GM18498 (cell line): Measurements from ENCODE around the gene HYDIN.
"Not testable (repeated sequence)": the region's sequence is repeated elsewhere in the genome, so short reads cannot be mapped to it uniquely, and the experiment has no call there.

Experiments used
- ATAC-seq: cut with Tn5 transposase; IDR thresholded peaks from one replicate; pipeline ENCODE4 v1.9.1; 2021; ENCODE audit warnings: mild to moderate bottlenecking, moderate library complexity; ENCODE audit not compliant: unreplicated experiment

Gene HYDIN

DNA sequence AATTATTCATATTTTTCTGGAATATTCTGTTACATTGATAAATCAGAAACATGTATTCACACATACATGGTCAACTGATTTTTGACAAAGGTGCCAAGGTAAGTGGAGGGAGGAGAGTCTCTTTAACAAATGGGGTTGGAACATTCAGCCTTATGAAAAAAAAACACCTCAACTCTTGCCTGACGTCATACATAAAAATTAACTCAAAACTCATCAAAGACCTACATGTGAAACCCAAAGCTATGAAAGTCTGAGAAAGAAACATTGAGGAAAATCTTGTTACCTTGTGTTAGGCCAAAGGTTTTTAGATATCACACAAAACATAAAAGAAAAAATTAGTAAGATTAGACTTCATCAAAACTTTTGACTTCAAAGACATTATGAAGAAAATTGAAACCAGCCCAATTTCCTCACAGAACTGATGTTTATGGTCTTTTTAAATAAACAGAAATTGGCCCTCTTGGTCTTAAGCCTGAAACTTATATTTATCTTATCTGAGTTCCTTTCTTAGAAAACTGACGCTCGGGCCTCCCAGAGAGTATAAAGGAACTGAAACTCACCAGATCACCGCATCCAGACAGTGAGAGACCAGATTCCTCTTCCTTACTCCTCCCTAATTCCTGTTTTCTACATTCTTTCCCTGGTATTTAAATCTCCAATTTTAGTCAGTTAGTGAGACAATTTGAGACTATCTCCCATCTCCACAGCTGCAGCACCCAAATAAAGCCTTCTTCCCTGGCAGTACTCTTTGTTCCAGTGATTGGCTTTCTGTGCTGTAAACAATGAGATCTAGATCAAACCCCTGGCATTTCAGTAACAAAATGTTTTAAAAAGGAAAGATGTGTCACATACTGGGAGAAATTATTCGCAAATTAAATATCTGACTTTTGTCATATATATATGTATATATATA, 4.0 kb downstream of the HYDIN start:
- no peak for ATAC-seq

DNA sequence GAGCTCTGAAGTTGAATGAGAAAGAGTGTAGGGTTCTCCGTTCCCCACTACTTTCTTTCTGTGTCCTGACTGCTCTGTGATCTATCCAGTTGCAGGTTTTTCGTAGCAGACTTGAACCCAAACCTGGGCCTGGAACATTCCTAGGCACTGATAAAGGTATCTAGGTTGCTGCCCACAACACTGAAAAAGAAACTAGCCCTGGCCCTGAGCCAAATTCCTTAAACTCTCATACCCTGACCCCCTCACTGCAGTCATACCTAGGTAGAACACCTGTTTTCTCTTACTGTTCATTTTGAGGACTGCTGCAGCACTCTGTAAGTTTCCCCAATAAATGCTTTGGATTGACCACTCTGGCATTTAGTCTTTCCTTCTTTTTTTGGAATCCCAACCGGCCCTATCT, 5.4 kb downstream of the HYDIN start:
- no peak for ATAC-seq

DNA sequence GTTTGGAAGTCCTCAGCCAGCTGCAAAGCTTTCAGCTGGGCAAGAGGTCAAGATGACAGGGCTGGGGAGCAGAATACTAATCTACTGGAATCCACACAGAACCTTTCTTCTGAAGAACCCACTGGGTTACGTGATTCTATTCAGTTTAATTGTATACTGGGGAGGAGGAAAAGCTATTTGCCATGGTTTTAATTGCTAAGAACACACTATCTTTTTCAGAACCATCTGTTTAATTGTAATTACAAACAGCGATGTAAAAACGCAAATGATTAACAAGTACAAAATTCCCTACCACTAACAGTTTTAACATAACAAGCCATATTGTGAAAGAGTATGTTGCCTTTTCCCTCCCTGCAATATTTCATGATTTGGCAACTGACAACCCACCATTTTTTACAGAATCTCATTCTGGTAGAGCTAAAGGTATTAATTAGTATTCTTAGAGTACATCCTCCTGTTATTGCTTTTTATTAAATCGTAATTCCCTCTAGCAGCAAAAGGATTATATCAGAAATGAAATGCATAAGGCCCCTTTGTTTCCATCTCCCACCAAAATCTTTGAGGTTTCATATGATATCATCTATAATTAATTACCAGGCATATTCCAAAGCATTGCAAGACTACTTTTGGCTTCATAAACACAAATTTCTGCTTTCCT, 12.1 kb downstream of the HYDIN start:
- ATAC-seq = no peak

DNA sequence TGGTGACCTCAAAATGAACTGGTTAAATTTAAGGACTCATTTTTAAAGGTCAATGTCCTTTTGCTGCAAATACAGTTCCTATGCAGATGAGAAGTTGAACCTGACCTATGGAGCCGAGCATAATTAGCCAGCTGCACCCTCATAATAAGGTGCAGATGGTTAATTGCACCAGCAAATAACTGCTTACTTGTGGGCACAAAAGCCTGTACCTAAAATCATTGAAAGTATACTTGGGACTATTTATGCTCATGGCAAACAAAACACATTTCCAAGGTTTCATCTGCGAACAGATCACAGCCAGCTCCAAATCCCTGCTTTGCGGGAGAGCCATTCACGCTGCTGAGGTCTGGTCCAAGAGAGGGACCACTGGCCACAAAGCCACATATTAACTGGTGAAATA, 13.0 kb downstream of the HYDIN start:
- ATAC-seq = no peak

DNA sequence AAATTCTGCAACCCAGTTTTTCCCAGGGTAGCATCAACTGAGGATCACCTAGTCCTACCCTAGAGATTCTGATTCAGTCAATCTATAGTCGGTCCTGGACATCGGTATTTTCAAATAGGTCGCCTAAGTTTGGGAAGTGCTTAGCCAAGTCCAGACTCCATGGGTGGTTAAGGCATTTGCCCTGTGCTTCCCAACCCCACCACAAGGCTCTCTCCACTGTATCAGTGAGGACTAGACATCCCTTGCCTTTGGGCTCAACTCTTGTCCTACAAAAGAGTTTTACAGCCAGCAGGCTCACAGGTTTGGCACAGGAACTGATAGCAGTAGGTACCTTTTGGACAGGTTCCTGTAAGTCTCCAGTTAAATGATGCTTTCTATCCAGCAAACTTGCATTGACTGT, 13.8 kb downstream of the HYDIN start:
- ATAC-seq = no peak

DNA sequence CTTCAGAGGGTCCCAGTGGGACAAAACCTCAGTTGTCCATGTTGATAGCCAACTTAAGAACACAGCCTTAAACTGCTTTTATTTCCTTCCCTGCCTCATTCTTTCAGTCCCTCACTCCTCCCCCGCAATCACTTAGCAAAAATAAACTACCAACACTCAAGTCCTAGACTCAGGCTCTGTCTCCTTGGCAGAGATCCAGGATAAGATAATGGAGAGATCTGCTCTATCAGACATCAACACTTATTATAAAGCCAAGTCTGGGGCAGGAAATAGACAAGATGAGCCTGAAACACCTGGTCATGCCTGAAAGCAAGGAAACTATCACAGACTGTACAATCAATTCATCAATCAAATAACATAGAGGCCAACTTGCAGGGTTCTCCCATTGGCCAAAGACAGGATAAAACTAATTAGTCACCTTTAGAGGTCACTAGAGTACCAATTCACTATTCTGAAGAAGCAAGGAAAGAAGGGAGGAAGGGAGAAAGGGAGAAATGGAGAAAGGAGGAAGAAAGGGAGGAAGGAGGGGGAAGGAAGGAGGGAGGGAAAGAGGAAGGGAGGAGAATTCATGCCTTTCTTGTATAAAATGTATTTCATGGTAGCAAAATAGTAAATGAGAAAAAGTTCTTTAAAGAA, 15.7 kb downstream of the HYDIN start:
- no peak for ATAC-seq

DNA sequence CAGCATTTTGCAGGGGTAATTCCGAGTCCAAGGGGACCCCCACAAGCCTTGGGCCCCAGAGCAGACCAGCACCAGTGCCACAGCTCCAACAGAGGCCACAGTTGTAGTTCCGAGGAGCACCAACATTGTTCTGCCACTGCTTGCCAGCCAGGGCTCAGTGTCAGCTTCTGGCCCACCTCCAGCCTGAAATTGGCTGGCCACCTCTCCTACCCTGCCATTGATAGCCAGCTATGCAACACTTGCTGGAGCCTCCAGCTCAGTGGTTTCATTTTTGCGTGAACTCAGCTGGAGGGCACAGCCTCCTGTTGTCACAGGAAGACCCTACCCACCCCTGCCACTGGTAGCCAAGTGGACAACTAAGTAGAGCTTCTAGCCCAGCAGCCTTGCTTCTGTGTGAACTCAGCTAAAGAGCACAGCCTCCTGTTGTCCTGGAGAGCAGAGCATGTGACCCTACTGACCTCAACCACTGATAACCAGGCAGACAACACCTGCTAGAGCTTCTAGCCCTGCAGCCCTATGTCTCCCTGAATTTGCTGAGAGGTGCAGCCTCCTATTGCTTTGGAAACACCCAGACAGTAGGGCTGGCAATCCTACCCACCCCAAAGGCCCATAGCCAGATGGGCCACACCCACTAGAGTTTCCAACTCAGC, 24.9 kb downstream of the HYDIN start:
- no peak for ATAC-seq

DNA sequence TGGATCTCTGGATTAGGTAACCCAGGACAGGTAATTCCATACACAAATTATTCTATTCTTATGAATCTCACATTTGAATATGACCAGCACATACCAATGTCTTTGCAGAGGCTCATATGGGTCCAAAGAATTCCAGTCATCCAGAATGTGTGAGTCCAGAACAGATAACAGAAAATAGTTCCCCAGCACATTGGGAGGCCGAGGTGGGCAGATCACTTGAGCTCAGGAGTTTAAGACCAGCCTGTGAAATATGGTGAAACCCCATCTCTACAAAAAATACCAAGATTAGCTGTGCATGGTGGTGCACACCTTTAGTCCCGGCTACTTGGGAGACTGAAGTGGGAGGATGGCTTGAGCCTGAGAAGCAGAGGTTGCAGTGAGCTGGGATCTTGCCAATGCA, 26.9 kb downstream of the HYDIN start:
- ATAC-seq = no peak

DNA sequence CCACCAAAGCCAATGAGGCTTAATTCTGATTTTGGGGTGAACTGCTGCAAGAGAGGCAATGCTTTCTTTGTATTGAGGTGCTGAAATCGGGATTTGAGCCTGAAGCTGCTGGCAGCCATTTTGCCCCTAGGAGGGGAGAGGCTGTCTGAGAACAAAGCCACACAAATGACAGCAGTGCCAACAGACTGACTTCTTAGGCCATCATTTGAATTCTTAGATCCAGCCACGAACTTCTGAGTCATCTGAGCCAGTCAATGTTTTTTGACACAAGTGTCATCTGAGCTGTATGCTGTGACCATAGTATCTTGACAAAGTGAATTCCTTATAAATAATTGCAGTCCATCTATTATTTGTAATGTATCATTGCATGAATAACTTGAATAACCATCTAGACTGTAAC, 29.0 kb downstream of the HYDIN start:
- no peak for ATAC-seq

DNA sequence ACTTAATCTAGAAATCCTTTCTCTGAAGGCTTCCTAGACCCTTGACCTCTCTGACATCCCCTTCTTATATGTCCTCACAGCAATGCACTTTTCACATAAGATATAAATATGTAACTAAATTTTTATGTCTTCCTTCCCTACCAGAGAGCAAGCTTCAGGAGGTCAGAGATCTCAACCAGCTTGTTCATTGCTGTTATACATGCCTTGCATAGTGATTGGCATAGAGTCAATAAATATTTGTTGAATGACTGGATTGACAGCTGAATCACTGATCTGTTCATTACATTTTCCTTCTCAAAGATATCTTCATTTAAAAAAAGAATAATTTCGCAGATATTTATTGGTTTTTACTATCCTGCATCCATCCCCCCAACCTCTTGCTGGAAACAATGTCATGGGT, 29.5 kb downstream of the HYDIN start:
- no peak for ATAC-seq

DNA sequence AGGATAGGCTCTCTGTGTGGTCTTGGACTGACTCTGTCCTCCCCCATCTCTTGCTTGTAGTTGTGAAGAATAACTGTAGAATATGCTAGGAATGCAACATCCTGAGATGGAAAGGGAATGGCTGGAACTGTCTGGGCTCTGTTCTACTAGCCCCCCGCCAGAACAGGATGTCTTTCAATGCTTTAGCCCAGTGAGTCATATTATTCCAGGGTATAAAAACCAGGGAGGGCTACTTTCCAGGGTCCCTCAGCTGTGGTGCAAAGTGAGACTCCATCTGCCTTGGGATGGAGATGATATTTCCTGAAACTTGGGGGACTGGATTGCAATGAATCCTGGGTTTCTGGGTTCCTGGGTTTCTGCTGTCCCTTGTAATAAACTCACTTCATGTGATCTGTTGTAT, 32.1 kb downstream of the HYDIN start:
- no peak for ATAC-seq

DNA sequence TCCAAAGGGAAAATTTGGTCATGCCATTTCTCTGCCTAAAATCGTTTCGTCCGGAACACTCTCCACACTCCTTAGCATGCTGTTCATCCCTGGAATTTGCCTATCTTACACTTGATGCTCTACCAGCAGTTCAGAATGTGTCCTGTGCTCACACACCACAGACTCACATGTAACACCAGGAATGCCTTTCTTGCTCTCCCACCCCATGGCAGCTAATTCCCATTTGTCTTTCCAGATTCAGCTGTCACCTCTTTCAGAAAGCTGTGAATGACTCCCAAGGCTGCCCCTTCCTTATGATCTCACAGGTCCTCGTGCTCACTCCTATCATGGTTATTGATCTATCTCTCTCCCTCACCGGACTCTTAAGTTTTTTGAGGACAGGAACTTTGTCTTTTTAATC, 38.1 kb downstream of the HYDIN start:
- ATAC-seq = no peak

DNA sequence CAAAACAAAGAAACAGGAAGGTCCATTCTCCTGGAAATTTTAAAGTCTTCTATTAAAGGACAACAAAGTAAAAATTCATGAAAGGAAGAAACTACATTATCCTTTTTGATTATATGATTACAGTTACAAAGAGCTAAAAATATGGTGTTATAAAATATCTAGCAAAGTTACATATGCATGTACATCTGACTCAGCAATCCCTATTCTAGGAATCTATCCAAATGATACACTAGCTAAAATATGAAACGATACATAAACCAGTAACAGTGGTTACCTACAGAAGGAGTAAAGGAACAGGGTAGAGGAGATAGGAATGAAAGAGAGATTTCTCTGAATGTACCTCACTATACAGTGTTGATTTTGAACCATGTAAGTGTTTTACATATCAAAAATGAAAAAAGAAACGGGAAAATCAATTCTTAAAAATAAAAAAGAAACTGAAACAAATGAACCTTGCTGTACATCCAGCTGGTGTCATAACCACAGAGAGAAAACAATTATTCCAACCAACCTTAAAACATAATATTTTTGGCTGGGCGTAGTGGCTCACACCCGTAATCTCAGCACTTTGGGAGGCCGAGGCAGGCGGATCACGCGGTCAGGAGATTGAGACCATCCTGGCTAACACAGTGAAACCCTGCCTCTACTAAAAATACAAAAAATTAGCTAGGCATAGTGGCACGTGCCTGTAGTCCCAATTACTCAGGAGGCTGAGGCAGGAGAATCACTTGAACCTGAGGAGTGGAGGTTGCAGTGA, 41.4 kb downstream of the HYDIN start:
- no peak for ATAC-seq

DNA sequence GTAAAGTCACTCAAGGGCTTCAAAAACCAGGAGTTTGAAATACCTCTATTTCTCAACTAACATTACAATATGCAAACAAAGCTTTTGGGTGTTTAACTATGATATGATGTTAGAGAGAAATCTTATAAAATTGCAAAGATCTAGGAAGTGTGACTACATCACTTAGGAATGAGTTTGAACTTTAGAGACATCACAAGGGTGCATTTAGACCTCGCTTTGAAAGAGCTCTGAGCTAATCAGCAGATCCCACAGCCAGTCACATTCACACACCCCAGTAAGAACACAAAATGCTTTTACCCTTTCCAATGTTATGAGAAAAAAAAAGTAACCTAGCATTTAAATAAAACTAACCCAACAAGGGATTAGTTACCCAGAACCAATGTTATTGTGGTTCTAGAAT, 45.2 kb downstream of the HYDIN start:
- no peak for ATAC-seq

DNA sequence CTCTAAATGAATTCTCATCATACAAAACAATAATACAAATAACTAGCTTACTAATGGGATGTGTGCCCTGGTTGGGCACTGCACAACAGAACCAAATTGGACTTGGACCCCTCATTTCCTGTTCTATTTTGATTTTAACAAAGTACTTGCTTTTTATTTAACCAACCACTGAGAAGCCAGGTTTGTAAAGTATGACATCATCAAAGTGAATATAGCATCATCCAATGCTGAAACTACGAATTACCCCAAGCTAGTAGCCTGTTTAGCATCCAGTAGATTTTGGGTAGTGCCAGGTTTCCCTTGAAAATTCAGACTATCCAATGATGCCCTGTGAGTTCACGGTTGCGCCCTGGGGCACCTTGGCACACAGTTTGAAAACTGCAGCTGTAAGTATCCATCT, 51.0 kb downstream of the HYDIN start:
- ATAC-seq = no peak

DNA sequence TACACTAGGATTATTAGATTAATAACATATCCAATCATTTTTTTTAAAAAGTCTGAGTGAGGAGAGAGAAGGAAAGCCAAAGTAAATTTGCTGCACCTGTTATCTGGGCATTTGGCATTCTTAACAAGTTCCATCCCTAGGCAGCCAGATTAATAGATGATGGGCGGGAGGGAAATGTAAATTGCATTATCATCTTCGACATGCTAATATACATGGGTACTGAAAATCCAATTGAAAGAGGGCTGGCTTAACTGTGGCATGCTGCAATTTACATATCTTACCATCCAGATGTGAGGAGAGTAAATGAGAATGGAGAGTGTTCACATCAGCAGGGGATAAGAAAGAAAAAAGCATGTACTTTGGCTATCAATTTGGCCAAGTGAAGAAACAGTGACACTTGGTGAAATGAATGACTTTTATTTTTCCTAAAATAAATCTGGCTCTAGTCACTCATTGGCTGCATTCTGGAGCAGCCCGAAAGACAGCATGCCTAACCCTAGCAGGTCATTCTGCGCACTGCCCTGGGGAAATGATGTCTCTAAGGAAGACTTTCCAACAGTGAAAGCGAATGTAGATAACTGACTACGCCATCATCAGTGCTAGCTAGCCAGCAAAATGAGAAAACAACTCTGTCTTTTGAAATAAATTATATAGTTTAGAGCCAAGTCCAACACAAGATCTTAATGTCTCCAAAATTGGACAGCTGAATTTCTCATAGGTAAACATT, 57.9 kb downstream of the HYDIN start:
- no peak for ATAC-seq

DNA sequence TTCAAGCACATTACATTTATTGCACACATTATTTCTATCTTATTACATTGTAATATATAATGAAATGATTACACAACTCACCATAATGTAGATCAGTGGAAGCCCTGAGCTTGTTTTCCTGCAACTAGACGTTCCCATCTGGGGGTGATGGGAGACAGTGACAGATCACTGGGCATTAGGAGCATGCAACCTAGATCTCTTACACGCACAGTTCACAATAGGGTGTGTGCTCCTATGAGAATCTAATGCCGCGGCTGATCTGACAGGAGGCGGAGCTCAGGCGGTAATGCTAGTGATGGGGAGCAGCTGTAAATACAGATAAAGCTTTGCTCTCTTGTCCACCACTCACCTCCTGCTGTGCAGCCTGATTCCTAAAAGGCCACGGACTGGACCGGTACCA, 69.5 kb downstream of the HYDIN start:
- ATAC-seq = not testable (repeated sequence)

DNA sequence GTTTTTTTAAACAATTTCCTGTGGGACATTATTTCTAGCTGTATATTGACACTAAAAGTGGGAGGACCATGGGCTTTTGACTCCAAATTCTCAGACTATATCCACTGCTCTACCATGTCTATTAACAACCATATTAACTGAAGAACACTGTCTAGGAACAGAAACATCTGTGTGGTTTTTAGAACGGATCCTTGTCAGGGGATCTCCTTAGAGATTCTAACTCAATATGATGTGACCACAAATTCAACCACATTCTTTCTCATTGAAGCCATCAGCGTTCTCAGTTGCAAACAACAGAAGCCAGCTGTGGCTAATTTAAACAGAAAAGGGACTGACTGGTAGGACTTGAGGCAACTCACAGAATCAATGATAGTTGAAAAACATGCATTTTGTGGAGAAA, 73.2 kb downstream of the HYDIN start:
- not testable (repeated sequence) for ATAC-seq

DNA sequence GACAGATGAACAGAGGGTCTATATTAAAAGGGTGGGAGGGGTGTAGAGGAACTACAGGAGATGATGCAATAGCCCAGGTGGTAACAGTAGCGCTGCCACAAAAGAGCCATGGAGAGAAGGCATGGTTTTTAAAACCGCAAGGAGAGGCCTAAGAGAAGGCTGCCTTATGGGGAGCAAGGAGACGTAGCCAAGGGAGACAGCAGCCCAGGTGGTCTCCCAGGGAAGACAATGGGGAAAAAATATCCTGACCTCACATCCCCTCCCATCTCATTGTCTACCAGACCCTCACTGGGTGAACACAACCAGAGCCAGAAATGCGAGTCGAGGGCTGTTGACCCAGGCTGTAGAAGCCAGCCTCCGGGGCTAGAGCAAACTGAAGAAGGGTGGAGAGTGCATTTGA, 77.2 kb downstream of the HYDIN start:
- not testable (repeated sequence) for ATAC-seq

DNA sequence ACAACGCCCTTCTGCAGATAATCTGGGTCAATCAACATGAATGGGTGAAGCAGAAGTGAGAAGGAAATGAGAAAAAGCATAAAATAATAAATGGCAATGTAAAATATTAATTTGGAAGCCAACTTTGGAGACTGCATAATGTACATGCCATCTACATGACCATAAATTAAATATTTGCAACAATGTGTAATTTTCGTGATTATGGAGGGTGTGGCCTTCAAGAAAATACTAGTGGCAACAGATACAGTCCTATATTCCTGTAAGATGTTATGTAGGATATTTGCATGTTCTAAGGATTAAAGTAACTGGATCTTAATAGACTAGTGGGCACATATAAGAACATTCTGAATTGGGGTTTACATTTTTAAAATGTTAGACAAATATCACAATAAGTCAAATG, 78.9 kb downstream of the HYDIN start:
- not testable (repeated sequence) for ATAC-seq
